HepG2 (cell line): Measurements from ENCODE around the gene LIPT1. TPM values are rescaled to one million over a fixed set of nuclear protein-coding genes. Genes with fewer than 3 reads are reported as not detected.

Experiments used
- E2F1 ChIP-seq: sonication (generic); formaldehyde crosslinking; IDR thresholded peaks from 2 replicates; pipeline ENCODE4 v1.5.0; 2020; ENCODE audit warnings: missing genetic modification reagents
- HIVEP1 ChIP-seq: sonication (generic); formaldehyde crosslinking; IDR thresholded peaks from 2 replicates; pipeline ENCODE4 v1.4.0; 2020; ENCODE audit warnings: mild to moderate bottlenecking, missing genetic modification reagents
- HNF1A ChIP-seq, 2 experiments: sonication (generic) in 1 of 2; formaldehyde crosslinking in 1 of 2; IDR thresholded peaks; 2 replicates each; pipeline versions ENCODE4 v1.4.0 to v1.6.1; 2016 to 2020; ENCODE audit warnings: borderline replicate concordance in 1 of 2, low read depth in 1 of 2, mild to moderate bottlenecking in 1 of 2, missing genetic modification reagents in 1 of 2
- KAT2B ChIP-seq: fragments of 150-350 bp; IDR thresholded peaks from 2 replicates; pipeline ENCODE4 v1.6.1; 2014; ENCODE audit warnings: low read depth, low read length, borderline replicate concordance
- KDM4B ChIP-seq: sonication (generic); formaldehyde crosslinking; IDR thresholded peaks from 2 replicates; pipeline ENCODE4 v1.4.0; 2020; ENCODE audit warnings: missing genetic modification reagents
- KLF15 ChIP-seq: sonication (generic); formaldehyde crosslinking; IDR thresholded peaks from 2 replicates; pipeline ENCODE4 v1.8.1; 2023; ENCODE audit warnings: borderline replicate concordance, mild to moderate bottlenecking, inconsistent platforms, missing genetic modification reagents, mixed read lengths
- MAF1 ChIP-seq: sonication (generic); formaldehyde crosslinking; IDR thresholded peaks from 2 replicates; pipeline ENCODE4 v1.5.0; 2020; ENCODE audit warnings: missing genetic modification reagents, borderline replicate concordance
- NFIB ChIP-seq: sonication (generic); formaldehyde crosslinking; IDR thresholded peaks from 2 replicates; pipeline ENCODE4 v1.9.0; 2021; ENCODE audit warnings: missing genetic modification reagents, mild to moderate bottlenecking, borderline replicate concordance
- PTBP1 ChIP-seq: fragments of 200-400 bp; formaldehyde crosslinking; IDR thresholded peaks from 2 replicates; pipeline ENCODE4 v1.6.1; 2018; ENCODE audit warnings: low read length, low read depth; ENCODE audit not compliant: poor library complexity, severe bottlenecking
- TAF1 ChIP-seq: sonication (generic); formaldehyde crosslinking; IDR thresholded peaks from 2 replicates; pipeline ENCODE4 v1.4.0; 2020; ENCODE audit warnings: missing genetic modification reagents
- TSC22D2 ChIP-seq: sonication (generic); formaldehyde crosslinking; IDR thresholded peaks from 2 replicates; pipeline ENCODE4 v1.5.1; 2020; ENCODE audit warnings: missing genetic modification reagents, mild to moderate bottlenecking, borderline replicate concordance
- ZFP36 ChIP-seq: fragments of 150-350 bp; IDR thresholded peaks from 2 replicates; pipeline ENCODE4 v1.6.1; 2018; ENCODE audit warnings: borderline replicate concordance, low read length, low read depth; ENCODE audit not compliant: partially characterized antibody
- ZNF160 ChIP-seq: sonication (generic); formaldehyde crosslinking; IDR thresholded peaks from 2 replicates; pipeline ENCODE4 v1.8.0; 2022; ENCODE audit warnings: mild to moderate bottlenecking, inconsistent platforms, missing genetic modification reagents
- ZNF234 ChIP-seq: sonication (generic); formaldehyde crosslinking; conservative IDR thresholded peaks from 2 replicates; pipeline ENCODE4 v1.5.1; 2020; ENCODE audit warnings: mild to moderate bottlenecking, missing genetic modification reagents
- ZNF251 ChIP-seq: sonication (generic); formaldehyde crosslinking; IDR thresholded peaks from 2 replicates; pipeline ENCODE4 v1.9.0; 2021; ENCODE audit warnings: mild to moderate bottlenecking, missing genetic modification reagents
- ZNF3 ChIP-seq: IDR thresholded peaks from 2 replicates; pipeline ENCODE4 v1.7.0; 2017; ENCODE audit warnings: inconsistent platforms
- ZNF333 ChIP-seq: sonication (generic); formaldehyde crosslinking; IDR thresholded peaks from 2 replicates; pipeline ENCODE4 v1.4.0; 2020; ENCODE audit warnings: mild to moderate bottlenecking, missing genetic modification reagents, borderline replicate concordance
- ZNF510 ChIP-seq: sonication (generic); formaldehyde crosslinking; IDR thresholded peaks from 2 replicates; pipeline ENCODE4 v1.4.0; 2020; ENCODE audit warnings: low read depth, mild to moderate bottlenecking, missing genetic modification reagents
- ZNF543 ChIP-seq: sonication (generic); formaldehyde crosslinking; IDR thresholded peaks from 2 replicates; pipeline ENCODE4 v1.4.0; 2020; ENCODE audit warnings: mild to moderate bottlenecking, missing genetic modification reagents
- ZNF547 ChIP-seq: sonication (generic); formaldehyde crosslinking; IDR thresholded peaks from 2 replicates; pipeline ENCODE4 v1.5.1; 2020; ENCODE audit warnings: mild to moderate bottlenecking, missing genetic modification reagents
- ZNF776 ChIP-seq: sonication (generic); formaldehyde crosslinking; IDR thresholded peaks from 2 replicates; pipeline ENCODE4 v1.4.0; 2020; ENCODE audit warnings: mild to moderate bottlenecking, missing genetic modification reagents
- ZSCAN12 ChIP-seq: sonication (generic); formaldehyde crosslinking; IDR thresholded peaks from 2 replicates; pipeline ENCODE4 v1.9.0; 2021; ENCODE audit warnings: mild to moderate bottlenecking, missing genetic modification reagents
- polyA plus RNA-seq, 8 experiments: library from polyadenylated mRNA; depleted of rRNA in 3 of 8; stranded (reverse) in 7 of 8; unstranded in 1 of 8; fragments of >200 nt; fragmentation: Illumina TruSeq in 4 of 8; extraction: Trizol in 4 of 8; gene quantifications; 2 replicates each; pipeline versions ENCODE4 v1.2.1 to v1.2.3, GENCODE V29; 2011 to 2016; ENCODE audit warnings: low read depth in 4 of 8, missing spikeins in 1 of 8, mixed read lengths in 1 of 8; ENCODE audit not compliant: insufficient read depth in 1 of 8
- total RNA-seq, 5 experiments: library from RNA; depleted of rRNA; stranded (reverse); fragments of >200 nt; fragmentation: Illumina TruSeq; extraction: Trizol; gene quantifications; 2 replicates each; pipeline ENCODE4 v1.2.3, GENCODE V29; 2016; ENCODE audit warnings: low read depth in 1 of 5
- TF ChIP-seq, protein P1 (sequence below), 2 experiments: sonication (generic) in 1 of 2; formaldehyde crosslinking in 1 of 2; IDR thresholded peaks; 2 replicates each; pipeline versions ENCODE4 v1.4.0 to v1.6.1; 2018 to 2020; ENCODE audit warnings: missing genetic modification reagents in 2 of 2, borderline replicate concordance in 1 of 2, low read depth in 1 of 2, mild to moderate bottlenecking in 1 of 2, missing biosample characterization in 1 of 2

The LIPT1 gene
- total and polyA plus RNA-seq, 2 of the 13 experiments (the other 11 are each of a cell fraction or from before 2014, with no cell fraction given): 8.0 to 9.6 TPM

DNA sequence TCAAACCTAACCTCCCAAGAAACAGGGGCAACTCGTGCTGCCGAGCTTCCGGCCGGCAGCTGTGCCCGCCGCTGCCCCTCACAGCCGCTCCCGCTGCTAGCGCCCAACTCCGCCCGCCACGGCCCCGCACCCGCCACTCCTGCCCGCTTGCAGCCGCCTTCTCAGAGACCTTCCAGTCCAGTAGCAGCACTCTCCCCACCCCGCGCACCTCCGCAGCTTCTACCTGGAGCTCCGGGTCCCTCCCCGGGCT, 14.0 kb upstream of the LIPT1 start (continued):
- TF ChIP-seq ZNF160 (CRISPR knock-in tag) (peak; percentile 59; the same call in 1 of the 2 replicates), ZNF234 (CRISPR knock-in tag) (no peak), HNF1A (IDR thresholded peaks at IDR 0.05; ENCODE audit: low read depth) (no peak), HNF1A (CRISPR knock-in tag; IDR thresholded peaks at IDR 0.05; ENCODE audit: borderline replicate concordance) (no peak; the same call in 1 of the 2 replicates), ZNF251 (CRISPR knock-in tag) (no peak), ZNF510 (CRISPR knock-in tag) (no peak; the same call in none of the 2 replicates), PTBP1 (peak; percentile 72), KLF15 (CRISPR knock-in tag) (no peak), TAF1 (CRISPR knock-in tag) (peak; percentile 93), ZNF333 (CRISPR knock-in tag) (no peak), E2F1 (CRISPR knock-in tag) (no peak), ZNF776 (CRISPR knock-in tag) (peak; percentile 88), KAT2B (no peak), KDM4B (CRISPR knock-in tag) (no peak), ZNF543 (CRISPR knock-in tag) (no peak; the same call in 1 of the 2 replicates), TSC22D2 (CRISPR knock-in tag) (no peak), ZNF3 (CRISPR knock-in tag) (0 out of 2 replicates have a peak, but pooled peaks have one; percentile 27), ZSCAN12 (CRISPR knock-in tag) (peak; percentile 88), ZNF547 (CRISPR knock-in tag) (peak; percentile 91; the same call in 1 of the 2 replicates), ZFP36 (no peak), HIVEP1 (CRISPR knock-in tag) (no peak), MAF1 (no peak; the same call in none of the 2 replicates), NFIB (CRISPR knock-in tag) (no peak)
- TF ChIP-seq, protein P1, sequence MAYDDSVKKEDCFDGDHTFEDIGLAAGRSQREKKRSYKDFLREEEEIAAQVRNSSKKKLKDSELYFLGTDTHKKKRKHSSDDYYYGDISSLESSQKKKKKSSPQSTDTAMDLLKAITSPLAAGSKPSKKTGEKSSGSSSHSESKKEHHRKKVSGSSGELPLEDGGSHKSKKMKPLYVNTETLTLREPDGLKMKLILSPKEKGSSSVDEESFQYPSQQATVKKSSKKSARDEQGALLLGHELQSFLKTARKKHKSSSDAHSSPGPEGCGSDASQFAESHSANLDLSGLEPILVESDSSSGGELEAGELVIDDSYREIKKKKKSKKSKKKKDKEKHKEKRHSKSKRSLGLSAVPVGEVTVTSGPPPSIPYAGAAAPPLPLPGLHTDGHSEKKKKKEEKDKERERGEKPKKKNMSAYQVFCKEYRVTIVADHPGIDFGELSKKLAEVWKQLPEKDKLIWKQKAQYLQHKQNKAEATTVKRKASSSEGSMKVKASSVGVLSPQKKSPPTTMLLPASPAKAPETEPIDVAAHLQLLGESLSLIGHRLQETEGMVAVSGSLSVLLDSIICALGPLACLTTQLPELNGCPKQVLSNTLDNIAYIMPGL (CRISPR knock-in tag; IDR thresholded peaks at IDR 0.05; ENCODE audit: borderline replicate concordance in 1 of 2, low read depth in 1 of 2): no peak
